HG02973 (cell line): Measurements from ENCODE around the gene NPIPB6.

Experiments used
- ATAC-seq: cut with Tn5 transposase; IDR thresholded peaks from one replicate; pipeline ENCODE4 v1.9.1; 2021; ENCODE audit warnings: moderate library complexity; ENCODE audit not compliant: unreplicated experiment

NPIPB6 gene

GRCh38 chr16:28324235-28324886 is 38.9 kb downstream of the NPIPB6 start:
- no peak for ATAC-seq

GRCh38 chr16:28321700-28322411 is 41.5 kb downstream of the NPIPB6 start:
- no peak for ATAC-seq

- ATAC-seq: no peak
These were observed 42.6 kb downstream of the NPIPB6 start for GRCh38 chr16:28320741-28321140.

- ATAC-seq: no peak
These were observed 43.2 kb downstream of the NPIPB6 start for GRCh38 chr16:28320023-28320561.

- no peak for ATAC-seq
These were observed 43.8 kb downstream of the NPIPB6 start for GRCh38 chr16:28319476-28320022.

GRCh38 chr16:28318042-28318744 is 45.1 kb downstream of the NPIPB6 start:
- ATAC-seq: no peak

- no peak for ATAC-seq
These were observed 46.0 kb downstream of the NPIPB6 start for GRCh38 chr16:28317040-28317880.

- ATAC-seq: no peak
These were observed 47.3 kb downstream of the NPIPB6 start for GRCh38 chr16:28316054-28316453.

GRCh38 chr16:28313587-28313986 is 49.7 kb downstream of the NPIPB6 start:
- ATAC-seq: no peak

GRCh38 chr16:28312327-28312726 is 51.0 kb downstream of the NPIPB6 start:
- ATAC-seq: no peak

- ATAC-seq: no peak
These were observed 51.4 kb downstream of the NPIPB6 start for GRCh38 chr16:28311913-28312312.

- no peak for ATAC-seq
These were observed 51.9 kb downstream of the NPIPB6 start for GRCh38 chr16:28311413-28311812.

- no peak for ATAC-seq
These were observed 52.5 kb downstream of the NPIPB6 start for GRCh38 chr16:28310796-28311195.

GRCh38 chr16:28309811-28310311 is 53.4 kb downstream of the NPIPB6 start:
- no peak for ATAC-seq

- no peak for ATAC-seq
These were observed 54.3 kb downstream of the NPIPB6 start for GRCh38 chr16:28308794-28309584.

- ATAC-seq: no peak
These were observed 55.4 kb downstream of the NPIPB6 start for GRCh38 chr16:28307936-28308335.

- ATAC-seq: no peak
These were observed 59.1 kb downstream of the NPIPB6 start for GRCh38 chr16:28304214-28304613.

- no peak for ATAC-seq
These were observed 60.2 kb downstream of the NPIPB6 start for GRCh38 chr16:28303132-28303531.

GRCh38 chr16:28301620-28302019 is 61.7 kb downstream of the NPIPB6 start:
- ATAC-seq: no peak

- ATAC-seq: no peak
These were observed 62.2 kb downstream of the NPIPB6 start for GRCh38 chr16:28301154-28301553.
